Keratinocyte (primary cell): ENCODE measurements around the gene GIMD1. TPM values are rescaled to one million over a fixed set of nuclear protein-coding genes. Genes with fewer than 3 reads are reported as not detected.

Source experiments
- DNase-seq: peaks from one replicate; pipeline ENCODE4 v3.0.0-alpha.2; 2011; ENCODE audit warnings: low read depth, missing footprints, low spot score
- FAIRE-seq: peaks from 2 replicates; lab custom pipeline; 2011; peaks lifted over from hg19 to GRCh38; lab: Jason Lieb, UNC
- H2AFZ ChIP-seq: 2 replicates; pipeline ENCODE4 v1.6.0; 2012; ENCODE audit warnings: low read length, control low read depth, inconsistent platforms; ENCODE audit not compliant: control insufficient read depth
- H3K27ac ChIP-seq: 2 replicates; pipeline ENCODE4 v1.5.1; 2011; ENCODE audit warnings: low read length; ENCODE audit not compliant: control insufficient read depth, insufficient read depth
- H3K27me3 ChIP-seq: 3 replicates; pipeline ENCODE4 v1.6.0; 2011; ENCODE audit warnings: low read length; ENCODE audit not compliant: control insufficient read depth, insufficient read depth; ENCODE audit errors: extremely low read depth
- H3K36me3 ChIP-seq, 2 experiments: 2 replicates in 1 of 2; 3 replicates in 1 of 2; pipeline ENCODE4 v1.5.1; 2011; ENCODE audit warnings: low read length in 2 of 2, mild to moderate bottlenecking in 1 of 2; ENCODE audit not compliant: control insufficient read depth in 2 of 2, insufficient read depth in 2 of 2; ENCODE audit errors: extremely low read depth in 1 of 2
- H3K4me1 ChIP-seq: 3 replicates; pipeline ENCODE4 v1.5.1; 2011; ENCODE audit warnings: low read length; ENCODE audit not compliant: control insufficient read depth, insufficient read depth; ENCODE audit errors: extremely low read depth
- H3K4me2 ChIP-seq: 3 replicates; pipeline ENCODE4 v1.6.0; 2011; ENCODE audit warnings: low read depth, low read length; ENCODE audit not compliant: control insufficient read depth, insufficient read depth; ENCODE audit errors: extremely low read depth
- H3K4me3 ChIP-seq, 3 experiments: fragments of 200-600 bp in 1 of 3; sonication (generic) in 1 of 3; 2 replicates in 2 of 3; 3 replicates in 1 of 3; pipeline ENCODE4 v1.5.1; 2011 to 2016; ENCODE audit warnings: low read length in 3 of 3, mild to moderate bottlenecking in 3 of 3, control low read depth in 2 of 3, inconsistent platforms in 1 of 3, low read depth in 1 of 3, mixed read lengths in 1 of 3, mixed run types in 1 of 3, moderate library complexity in 1 of 3; ENCODE audit not compliant: control insufficient read depth in 2 of 3, insufficient read depth in 2 of 3; ENCODE audit errors: extremely low read depth in 1 of 3
- H3K79me2 ChIP-seq: 2 replicates; pipeline ENCODE4 v1.6.0; 2012; ENCODE audit warnings: low read length; ENCODE audit not compliant: control insufficient read depth, insufficient read depth
- H3K9ac ChIP-seq: 3 replicates; pipeline ENCODE4 v1.6.0; 2011; ENCODE audit warnings: low read length; ENCODE audit not compliant: control insufficient read depth, insufficient read depth; ENCODE audit errors: extremely low read depth
- H3K9me1 ChIP-seq: 3 replicates; pipeline ENCODE4 v1.6.0; 2011; ENCODE audit warnings: low read length; ENCODE audit not compliant: control insufficient read depth, insufficient read depth; ENCODE audit errors: extremely low read depth
- H3K9me3 ChIP-seq: 2 replicates; pipeline ENCODE4 v1.5.1; 2012; ENCODE audit warnings: low read depth, low read length; ENCODE audit not compliant: control insufficient read depth
- H4K20me1 ChIP-seq: 3 replicates; pipeline ENCODE4 v1.6.0; 2011; ENCODE audit warnings: low read length; ENCODE audit not compliant: control insufficient read depth, insufficient read depth; ENCODE audit errors: extremely low read depth
- EZH2 ChIP-seq: IDR thresholded peaks from one replicate; pipeline ENCODE4 v1.6.1; 2012; ENCODE audit warnings: inconsistent platforms, mild to moderate bottlenecking, low read length, moderate library complexity
- dilution Hi-C: fragments of 300-500 bp; cut with MboI; formaldehyde crosslinking; loops from one replicate; pipeline ENCODE4 v1.7.0; 2020; ENCODE audit warnings: low sequenced_read_pairs; ENCODE audit not compliant: extremely low pct_ligation_motif_present
- polyA minus RNA-seq, 3 experiments: library from RNA; depleted of rRNA, polyadenylated mRNA; stranded (reverse); fragments of >200 nt; gene quantifications; 1 replicate in 1 of 3; 2 replicates in 1 of 3; 3 replicates in 1 of 3; pipeline ENCODE4 v1.2.3, GENCODE V29; 2011
- polyA plus RNA-seq, 5 experiments: library from polyadenylated mRNA; depleted of rRNA in 3 of 5; stranded (reverse) in 3 of 5; stranded (forward) in 1 of 5; unstranded in 1 of 5; fragments of >200 nt; gene quantifications; 1 replicate in 1 of 5; 2 replicates in 3 of 5; 3 replicates in 1 of 5; pipeline versions ENCODE4 v1.2.1 to v1.2.3, GENCODE V29; 2011 to 2012; ENCODE audit warnings: missing spikeins in 2 of 5, low read depth in 1 of 5, low replicate concordance in 1 of 5
- TF ChIP-seq, protein P1 (sequence below), 3 experiments: IDR thresholded peaks in 1 of 3; conservative IDR thresholded peaks in 1 of 3; optimal IDR thresholded peaks in 1 of 3; 2 replicates in 2 of 3; 3 replicates in 1 of 3; pipeline versions ENCODE3 to v1.5.1; 2011; ENCODE audit warnings: low read length in 3 of 3, mild to moderate bottlenecking in 3 of 3, moderate library complexity in 2 of 3, control low read depth in 1 of 3, inconsistent platforms in 1 of 3; ENCODE audit not compliant: insufficient read depth in 2 of 3; ENCODE audit errors: extremely low read depth in 1 of 3

GIMD1 gene
- polyA plus RNA-seq (not detected in 3 replicates), polyA minus RNA-seq (not detected in 3 replicates)
- not detected for polyA plus RNA-seq (2011; ENCODE audit: low read depth)
- polyA plus RNA-seq (2011; cell fraction: cytosol; rRNA removed), result not detected in 2 replicates
- not detected in 2 replicates for polyA plus RNA-seq (2011; cell fraction: nucleus; rRNA removed)
- polyA plus RNA-seq (2012; ENCODE audit: low replicate concordance), result not detected in 2 replicates
- not detected for polyA minus RNA-seq (2011; cell fraction: cytosol; rRNA and poly(A)+ RNA removed)
- not detected in 2 replicates for polyA minus RNA-seq (2011; cell fraction: nucleus; rRNA and poly(A)+ RNA removed)

DNA sequence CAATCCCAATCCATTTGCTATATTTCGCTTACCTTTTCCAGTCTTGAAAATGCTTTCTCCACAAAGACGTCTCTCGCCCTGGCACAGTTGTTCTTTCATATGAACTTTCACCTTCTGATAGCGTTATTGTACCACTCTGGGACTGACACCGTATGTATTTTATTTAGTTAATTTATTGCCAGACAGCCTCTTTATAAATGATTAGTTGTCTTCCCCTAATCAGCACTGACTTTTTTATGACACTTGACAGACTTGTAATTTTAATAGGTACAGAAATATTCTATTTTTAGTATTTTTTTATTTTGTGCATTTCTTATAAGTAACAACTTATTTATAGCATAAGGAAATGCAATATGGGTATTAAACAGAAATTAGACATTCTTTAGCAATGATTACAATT is at the start of gene GIMD1:
GIMD1 (minus strand) TSS at position 101 of the 400 bp plus-strand sequence. CDS start 1,343 bp downstream, outside the sequence.
- H3K27ac ChIP-seq, result no peak within 1 kb of the TSS
- H3K79me2 ChIP-seq, result no peaks in the 10 kb centered on the region
- no peak within 1 kb of the TSS for H3K4me3 ChIP-seq
- no peaks in the 10 kb centered on the region for H3K36me3 ChIP-seq
- DNase-seq (no peak), FAIRE-seq (no peak)
- H3K9ac ChIP-seq, result no peak within 1 kb of the TSS
- H3K4me2 ChIP-seq, result no peak within 1 kb of the TSS
- dilution Hi-C loops, result no loop called here
- H3K27me3 ChIP-seq, result no peaks in the 10 kb centered on the region
- H3K4me1 ChIP-seq, result peaks cover 14% of the 10 kb centered on the region
- peak within 1 kb of the TSS; percentile 73 for H2AFZ ChIP-seq
- TF ChIP-seq, protein P1, sequence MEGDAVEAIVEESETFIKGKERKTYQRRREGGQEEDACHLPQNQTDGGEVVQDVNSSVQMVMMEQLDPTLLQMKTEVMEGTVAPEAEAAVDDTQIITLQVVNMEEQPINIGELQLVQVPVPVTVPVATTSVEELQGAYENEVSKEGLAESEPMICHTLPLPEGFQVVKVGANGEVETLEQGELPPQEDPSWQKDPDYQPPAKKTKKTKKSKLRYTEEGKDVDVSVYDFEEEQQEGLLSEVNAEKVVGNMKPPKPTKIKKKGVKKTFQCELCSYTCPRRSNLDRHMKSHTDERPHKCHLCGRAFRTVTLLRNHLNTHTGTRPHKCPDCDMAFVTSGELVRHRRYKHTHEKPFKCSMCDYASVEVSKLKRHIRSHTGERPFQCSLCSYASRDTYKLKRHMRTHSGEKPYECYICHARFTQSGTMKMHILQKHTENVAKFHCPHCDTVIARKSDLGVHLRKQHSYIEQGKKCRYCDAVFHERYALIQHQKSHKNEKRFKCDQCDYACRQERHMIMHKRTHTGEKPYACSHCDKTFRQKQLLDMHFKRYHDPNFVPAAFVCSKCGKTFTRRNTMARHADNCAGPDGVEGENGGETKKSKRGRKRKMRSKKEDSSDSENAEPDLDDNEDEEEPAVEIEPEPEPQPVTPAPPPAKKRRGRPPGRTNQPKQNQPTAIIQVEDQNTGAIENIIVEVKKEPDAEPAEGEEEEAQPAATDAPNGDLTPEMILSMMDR (optimal IDR thresholded peaks at IDR 0.05 in 1 of 3, IDR thresholded peaks at IDR 0.05 in 1 of 3, conservative IDR thresholded peaks at IDR 0.05 in 1 of 3; ENCODE audit: extremely low read depth in 1 of 3, insufficient read depth in 2 of 3, low read length in 3 of 3), result no peak
- no peak for TF ChIP-seq EZH2
- no peaks in the 10 kb centered on the region for H3K9me1 ChIP-seq
- no peaks in the 10 kb centered on the region for H4K20me1 ChIP-seq
- no peaks in the 10 kb centered on the region for H3K9me3 ChIP-seq

DNA sequence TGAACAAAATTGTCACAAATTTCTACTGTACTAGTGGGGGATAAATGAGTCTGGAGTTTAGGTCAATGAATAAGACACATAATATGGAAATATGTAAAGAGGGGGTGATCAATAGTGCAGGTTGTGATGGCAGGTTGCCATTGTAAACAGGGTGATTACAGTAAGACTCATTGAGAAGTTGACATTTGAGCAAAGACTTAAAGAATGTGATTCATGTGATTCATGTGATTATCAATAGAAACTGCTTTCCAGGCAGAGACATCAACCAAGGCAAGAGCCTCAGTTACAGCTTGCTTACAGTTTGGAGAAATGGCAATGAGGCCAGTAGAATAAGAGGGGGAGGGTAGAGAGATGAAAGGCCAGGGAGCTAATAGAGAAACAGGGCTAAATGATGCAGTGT is 45.8 kb upstream of the GIMD1 start:
- no peak for TF ChIP-seq EZH2
- TF ChIP-seq, protein P1 (optimal IDR thresholded peaks at IDR 0.05 in 1 of 3, IDR thresholded peaks at IDR 0.05 in 1 of 3, conservative IDR thresholded peaks at IDR 0.05 in 1 of 3; ENCODE audit: extremely low read depth in 1 of 3, insufficient read depth in 2 of 3, low read length in 3 of 3), result no peak
- no peaks in the 10 kb centered on the region for H3K9me1 ChIP-seq
- no peak for DNase-seq
- no peak overlapping the region for H3K4me3 ChIP-seq
- no peak overlapping the region for H3K9ac ChIP-seq
- FAIRE-seq, result no peak
- dilution Hi-C loops, result no loop called here
- H3K4me2 ChIP-seq, result no peak overlapping the region
- no peaks in the 10 kb centered on the region for H3K36me3 ChIP-seq
- H3K79me2 ChIP-seq, result no peaks in the 10 kb centered on the region
- no peaks in the 10 kb centered on the region for H3K4me1 ChIP-seq
- no peaks in the 10 kb centered on the region for H4K20me1 ChIP-seq
- no peaks in the 10 kb centered on the region for H3K27me3 ChIP-seq
- H2AFZ ChIP-seq, result no peak overlapping the region
- no peak overlapping the region for H3K27ac ChIP-seq
- no peaks in the 10 kb centered on the region for H3K9me3 ChIP-seq
